ENCODE data around the gene KRCC1.
"Not testable (repeated sequence)": the region's sequence is repeated elsewhere in the genome, so short reads cannot be mapped to it uniquely, and the experiment has no call there.

DNA sequence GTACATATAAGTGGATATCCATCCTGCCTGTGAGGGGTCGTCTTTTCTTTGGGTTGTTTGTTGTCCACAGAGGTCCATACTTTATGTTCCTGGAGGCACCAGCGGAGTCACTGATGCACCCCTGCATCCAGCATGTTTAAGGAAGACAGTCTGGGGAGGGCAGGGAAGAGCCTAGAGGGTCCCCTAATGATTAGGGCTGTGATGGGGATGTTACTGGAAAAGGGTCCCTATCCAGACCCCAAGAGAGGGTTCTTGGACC, 37.9 kb downstream of the KRCC1 start:
- TF ChIP-seq, protein P1, sequence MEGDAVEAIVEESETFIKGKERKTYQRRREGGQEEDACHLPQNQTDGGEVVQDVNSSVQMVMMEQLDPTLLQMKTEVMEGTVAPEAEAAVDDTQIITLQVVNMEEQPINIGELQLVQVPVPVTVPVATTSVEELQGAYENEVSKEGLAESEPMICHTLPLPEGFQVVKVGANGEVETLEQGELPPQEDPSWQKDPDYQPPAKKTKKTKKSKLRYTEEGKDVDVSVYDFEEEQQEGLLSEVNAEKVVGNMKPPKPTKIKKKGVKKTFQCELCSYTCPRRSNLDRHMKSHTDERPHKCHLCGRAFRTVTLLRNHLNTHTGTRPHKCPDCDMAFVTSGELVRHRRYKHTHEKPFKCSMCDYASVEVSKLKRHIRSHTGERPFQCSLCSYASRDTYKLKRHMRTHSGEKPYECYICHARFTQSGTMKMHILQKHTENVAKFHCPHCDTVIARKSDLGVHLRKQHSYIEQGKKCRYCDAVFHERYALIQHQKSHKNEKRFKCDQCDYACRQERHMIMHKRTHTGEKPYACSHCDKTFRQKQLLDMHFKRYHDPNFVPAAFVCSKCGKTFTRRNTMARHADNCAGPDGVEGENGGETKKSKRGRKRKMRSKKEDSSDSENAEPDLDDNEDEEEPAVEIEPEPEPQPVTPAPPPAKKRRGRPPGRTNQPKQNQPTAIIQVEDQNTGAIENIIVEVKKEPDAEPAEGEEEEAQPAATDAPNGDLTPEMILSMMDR (IDR thresholded peaks at IDR 0.05) = not testable (repeated sequence)
- not testable (repeated sequence) for TF ChIP-seq POLR2AphosphoS5, EP300, POLR2A (IDR thresholded peaks at IDR 0.05)

Measured in stomach (tissue), 4 donors.